ENCODE data around the gene ATMIN.

Gene ATMIN

DNA sequence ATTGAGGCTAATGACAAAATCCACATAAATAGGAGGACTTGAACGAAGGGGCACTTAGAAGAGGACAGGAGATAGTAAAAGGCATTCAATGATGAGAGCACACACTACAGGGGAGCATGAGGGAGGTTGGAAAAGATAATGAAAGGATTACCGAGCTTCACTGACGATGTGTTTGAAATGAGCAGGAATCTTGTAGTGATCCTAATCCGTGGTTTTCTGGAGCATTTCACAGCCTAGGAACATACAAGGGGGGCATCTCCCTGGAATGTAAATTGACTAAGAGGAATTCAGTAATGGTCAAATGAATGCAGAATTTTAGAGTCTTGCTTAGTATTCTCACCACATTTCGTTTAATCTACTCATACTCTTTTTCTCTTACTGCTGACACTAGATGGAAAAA is 5.2 kb downstream of the ATMIN start:
- no peaks in the 10 kb centered on the region for H3K36me3 ChIP-seq

DNA sequence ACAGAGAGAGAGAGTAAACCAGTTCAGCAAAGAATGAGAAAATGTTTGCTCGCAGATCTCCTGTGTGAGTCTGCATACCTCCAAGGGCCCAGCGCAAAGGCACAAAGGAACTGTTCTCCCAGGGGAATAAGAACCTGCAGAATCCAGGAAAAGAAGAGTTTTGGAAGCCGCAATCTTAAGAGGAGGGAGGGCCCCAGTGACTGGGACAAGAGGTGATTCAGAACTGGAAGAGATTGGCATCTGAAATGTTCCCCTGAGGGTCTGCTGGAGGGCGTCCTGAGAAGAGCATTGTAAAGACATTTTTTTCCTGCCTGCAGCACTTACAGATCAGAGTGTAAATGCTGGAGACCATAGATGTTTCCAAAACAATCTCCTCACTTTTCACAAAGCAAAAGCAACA is 6.1 kb downstream of the ATMIN start:
- DNase-seq: no peak
- no peak for TF ChIP-seq CTCF (IDR thresholded peaks at IDR 0.05; ENCODE audit: low read depth, low read length)
- Histone ChIP-seq H3K4me3 (ENCODE audit: low read depth, low read length) (no peak overlapping the region), H3K27me3 (ENCODE audit: insufficient read depth, low read depth, severe bottlenecking) (no peaks in the 10 kb centered on the region), H3K36me3 (no peaks in the 10 kb centered on the region), H3K27ac (no peak overlapping the region), H3K9me3 (ENCODE audit: severe bottlenecking) (no peaks in the 10 kb centered on the region)

More for the DNA sequence above, 5.2 kb downstream of the ATMIN start:
- no peak for DNase-seq
- Histone ChIP-seq H3K27me3 (ENCODE audit: insufficient read depth, low read depth, severe bottlenecking) (no peaks in the 10 kb centered on the region), H3K9me3 (ENCODE audit: severe bottlenecking) (no peaks in the 10 kb centered on the region), H3K27ac (no peak overlapping the region), H3K4me3 (ENCODE audit: low read depth, low read length) (no peak overlapping the region)
- TF ChIP-seq CTCF (IDR thresholded peaks at IDR 0.05; ENCODE audit: low read depth, low read length): no peak

DNA sequence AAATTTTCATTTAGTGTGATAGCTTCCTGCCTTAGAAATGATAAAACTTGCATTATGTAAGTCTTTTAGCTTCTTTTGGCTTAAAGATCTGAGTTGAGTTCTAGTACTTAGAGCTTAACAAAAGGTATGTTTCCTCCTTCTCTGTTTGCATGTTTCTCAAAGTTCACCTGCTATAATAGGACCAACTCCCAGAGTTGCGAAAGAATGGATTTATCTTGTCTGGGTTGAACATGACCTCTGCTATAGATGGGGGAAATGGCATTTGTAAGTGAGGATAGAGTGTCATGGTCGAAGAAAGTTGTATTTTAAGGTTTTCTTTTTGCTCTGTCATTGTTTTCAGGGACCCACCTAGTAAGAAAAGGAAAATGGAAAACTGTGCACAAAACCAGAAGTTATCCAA is 7.2 kb downstream of the ATMIN start:
- Histone ChIP-seq H3K27ac (no peak overlapping the region), H3K4me3 (ENCODE audit: low read depth, low read length) (no peak overlapping the region), H3K9me3 (ENCODE audit: severe bottlenecking) (no peaks in the 10 kb centered on the region), H3K36me3 (no peaks in the 10 kb centered on the region), H3K27me3 (ENCODE audit: insufficient read depth, low read depth, severe bottlenecking) (no peaks in the 10 kb centered on the region)
- TF ChIP-seq CTCF (IDR thresholded peaks at IDR 0.05; ENCODE audit: low read depth, low read length): no peak
- no peak for DNase-seq

- no peak overlapping the region for H3K27ac ChIP-seq
- TF ChIP-seq CTCF (IDR thresholded peaks at IDR 0.05; ENCODE audit: low read depth, low read length): no peak
- H3K36me3 ChIP-seq: no peaks in the 10 kb centered on the region
- H3K27me3 ChIP-seq (ENCODE audit: insufficient read depth, low read depth, severe bottlenecking): no peaks in the 10 kb centered on the region
- H3K9me3 ChIP-seq (ENCODE audit: severe bottlenecking): no peaks in the 10 kb centered on the region
- no peak overlapping the region for H3K4me3 ChIP-seq (ENCODE audit: low read depth, low read length)
- DNase-seq: no peak
Observed at GRCh38 chr16:81053761-81054160, 18.1 kb downstream of the ATMIN start.

- Histone ChIP-seq H3K27ac (no peak overlapping the region), H3K36me3 (no peaks in the 10 kb centered on the region), H3K4me3 (ENCODE audit: low read depth, low read length) (no peak overlapping the region), H3K9me3 (ENCODE audit: severe bottlenecking) (no peaks in the 10 kb centered on the region), H3K27me3 (ENCODE audit: insufficient read depth, low read depth, severe bottlenecking) (no peaks in the 10 kb centered on the region)
- TF ChIP-seq CTCF (IDR thresholded peaks at IDR 0.05; ENCODE audit: low read depth, low read length): no peak
- peak; percentile 7 for DNase-seq
Observed at GRCh38 chr16:81060576-81061306, 25.1 kb downstream of the ATMIN start.

- Histone ChIP-seq H3K9me3 (ENCODE audit: severe bottlenecking) (no peaks in the 10 kb centered on the region), H3K27ac (no peak overlapping the region), H3K36me3 (no peaks in the 10 kb centered on the region), H3K27me3 (ENCODE audit: insufficient read depth, low read depth, severe bottlenecking) (no peaks in the 10 kb centered on the region), H3K4me3 (ENCODE audit: low read depth, low read length) (no peak overlapping the region)
- TF ChIP-seq CTCF (IDR thresholded peaks at IDR 0.05; ENCODE audit: low read depth, low read length): no peak
- no peak for DNase-seq
Observed at GRCh38 chr16:81061307-81061640, 25.6 kb downstream of the ATMIN start.

Data from WERI-Rb-1 (cell line).